HG03196 (cell line): ENCODE results near the gene SLC26A9.

Experiments
- ATAC-seq: cut with Tn5 transposase; IDR thresholded peaks from one replicate; pipeline ENCODE4 v1.9.1; 2021; ENCODE audit not compliant: unreplicated experiment

The SLC26A9 gene

GRCh38 chr1:205949753-205950152, 6.5 kb upstream of the SLC26A9 start:
- no peak for ATAC-seq

- ATAC-seq: no peak
Measured at GRCh38 chr1:205948886-205949285, 5.6 kb upstream of the SLC26A9 start.

DNA sequence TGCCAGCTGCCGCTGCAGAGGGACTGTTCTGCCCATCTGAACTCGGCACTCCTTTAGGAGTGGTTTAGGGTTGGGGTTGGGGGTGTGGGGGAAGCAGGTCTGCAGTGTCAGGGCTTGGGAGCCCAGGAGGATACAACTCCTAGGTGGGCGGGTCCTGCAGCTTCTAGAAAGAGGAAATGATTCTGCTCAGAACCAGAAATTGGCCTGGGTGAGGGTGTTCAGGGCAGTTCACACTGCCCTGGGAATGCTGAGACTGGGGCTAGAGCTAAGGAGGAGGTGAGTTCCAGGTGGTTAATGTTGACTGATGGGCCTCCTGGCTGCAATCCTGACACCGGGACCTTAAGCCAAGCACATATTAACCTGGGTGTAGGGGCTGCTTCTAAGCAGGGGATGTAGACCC, 4.8 kb upstream of the SLC26A9 start:
- ATAC-seq: no peak

DNA sequence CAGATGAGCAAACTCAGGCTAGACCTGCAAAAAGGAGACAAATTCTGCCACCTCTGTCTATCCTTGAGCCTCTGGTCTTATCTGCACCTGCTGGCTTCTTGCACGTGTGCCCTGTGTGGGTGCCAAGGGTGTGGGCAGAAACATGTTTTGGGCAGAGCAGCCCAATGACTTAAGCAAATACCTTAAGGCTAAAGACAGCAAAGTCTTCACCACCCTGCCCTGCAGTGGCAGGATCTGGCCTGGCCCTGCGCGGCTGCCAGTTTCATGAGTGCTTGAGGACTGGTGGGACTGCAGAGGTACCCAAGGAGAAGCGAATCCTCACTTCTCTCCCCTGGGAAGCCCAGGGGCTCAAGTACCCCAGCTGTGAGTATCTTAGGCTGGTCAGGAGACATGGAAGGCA, 3.8 kb upstream of the SLC26A9 start:
- ATAC-seq: no peak

DNA sequence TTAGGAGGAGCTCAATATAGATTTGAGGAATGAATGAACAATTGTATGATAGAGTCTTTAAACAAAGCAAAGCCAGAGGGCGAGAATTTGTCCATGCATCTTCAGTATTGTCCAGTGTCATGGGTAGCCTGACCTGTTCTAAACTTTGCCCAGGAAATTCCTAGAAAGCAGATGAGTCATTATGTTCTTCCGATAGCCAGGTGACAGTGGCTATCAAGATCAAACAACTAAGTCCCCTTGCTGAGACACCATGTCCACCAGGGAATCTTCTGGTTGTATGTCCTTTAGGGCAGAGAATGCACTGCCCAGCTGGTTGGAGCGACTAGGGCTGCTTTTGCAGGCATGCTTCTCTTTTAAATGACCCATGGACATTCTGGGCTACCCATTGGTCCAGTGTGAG, 1.8 kb upstream of the SLC26A9 start:
- ATAC-seq: no peak

DNA sequence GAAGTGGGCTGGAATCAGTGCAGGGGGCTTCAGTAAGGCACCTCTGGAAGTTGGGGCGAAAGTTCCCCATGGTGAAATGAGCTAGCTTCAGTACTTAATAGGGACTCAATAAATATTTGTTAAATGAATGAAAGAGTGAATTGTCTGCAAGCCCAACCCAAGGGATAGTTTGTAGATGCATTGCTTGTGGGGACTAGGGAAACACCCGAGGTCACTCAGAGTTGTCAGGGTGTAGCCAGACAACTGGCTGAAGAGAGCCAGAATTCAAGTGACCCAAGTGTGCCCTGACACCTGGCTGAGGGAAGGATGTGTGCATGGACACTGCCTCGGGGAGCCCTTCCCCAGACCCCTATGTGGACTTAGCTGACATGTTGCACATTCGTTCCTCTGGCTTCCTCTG, 1.3 kb upstream of the SLC26A9 start:
- ATAC-seq: no peak

DNA sequence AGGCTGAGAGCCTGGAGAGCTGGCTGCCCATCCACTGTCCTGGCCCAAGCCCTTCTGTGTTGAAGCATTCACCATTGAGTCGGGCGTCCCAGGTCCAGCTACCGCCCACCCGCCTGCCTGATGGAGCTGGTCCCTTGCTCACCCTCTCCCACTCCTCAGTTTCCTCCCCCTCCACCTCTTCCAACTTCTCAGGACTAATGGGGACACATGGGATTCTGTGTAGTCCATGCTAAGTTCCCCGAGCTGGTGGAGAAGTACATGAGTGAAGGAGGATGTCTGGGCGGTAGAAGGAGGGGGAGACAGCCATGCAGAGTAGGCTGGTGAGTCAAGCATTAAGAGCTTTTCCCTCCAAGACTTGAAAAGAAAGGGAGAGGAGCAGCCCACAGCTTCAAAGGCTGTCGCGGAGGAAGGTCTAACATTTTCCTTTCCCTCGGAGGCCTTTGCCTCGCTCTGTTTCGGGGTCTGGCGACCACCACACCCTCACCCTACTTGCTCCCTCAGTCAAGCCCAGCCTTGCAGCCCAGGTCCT, 561 bp downstream of the SLC26A9 start:
- no peak for ATAC-seq

DNA sequence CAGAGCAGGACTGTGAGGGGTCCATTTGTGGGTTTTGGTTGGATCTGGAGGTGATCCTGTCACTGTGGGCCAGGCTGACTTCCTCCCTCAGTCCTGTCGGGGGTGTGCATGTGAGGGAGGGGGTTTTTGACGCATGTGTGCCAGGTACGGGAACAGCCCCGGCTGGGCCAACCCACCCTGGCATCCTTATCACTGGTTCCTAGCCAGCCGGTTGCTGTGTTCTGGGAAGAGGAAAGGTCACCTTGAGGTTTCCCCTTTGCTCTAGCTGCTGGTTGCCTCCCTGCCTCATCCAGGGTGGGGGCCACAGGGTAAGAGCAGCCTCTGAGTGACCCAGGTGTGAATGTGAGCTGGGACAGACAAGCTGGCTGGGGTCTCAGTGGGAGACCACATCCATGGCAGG, 2.5 kb downstream of the SLC26A9 start:
- no peak for ATAC-seq

GRCh38 chr1:205939690-205940330, 3.4 kb downstream of the SLC26A9 start:
- no peak for ATAC-seq

GRCh38 chr1:205938682-205939081, 4.6 kb downstream of the SLC26A9 start:
- ATAC-seq: no peak

DNA sequence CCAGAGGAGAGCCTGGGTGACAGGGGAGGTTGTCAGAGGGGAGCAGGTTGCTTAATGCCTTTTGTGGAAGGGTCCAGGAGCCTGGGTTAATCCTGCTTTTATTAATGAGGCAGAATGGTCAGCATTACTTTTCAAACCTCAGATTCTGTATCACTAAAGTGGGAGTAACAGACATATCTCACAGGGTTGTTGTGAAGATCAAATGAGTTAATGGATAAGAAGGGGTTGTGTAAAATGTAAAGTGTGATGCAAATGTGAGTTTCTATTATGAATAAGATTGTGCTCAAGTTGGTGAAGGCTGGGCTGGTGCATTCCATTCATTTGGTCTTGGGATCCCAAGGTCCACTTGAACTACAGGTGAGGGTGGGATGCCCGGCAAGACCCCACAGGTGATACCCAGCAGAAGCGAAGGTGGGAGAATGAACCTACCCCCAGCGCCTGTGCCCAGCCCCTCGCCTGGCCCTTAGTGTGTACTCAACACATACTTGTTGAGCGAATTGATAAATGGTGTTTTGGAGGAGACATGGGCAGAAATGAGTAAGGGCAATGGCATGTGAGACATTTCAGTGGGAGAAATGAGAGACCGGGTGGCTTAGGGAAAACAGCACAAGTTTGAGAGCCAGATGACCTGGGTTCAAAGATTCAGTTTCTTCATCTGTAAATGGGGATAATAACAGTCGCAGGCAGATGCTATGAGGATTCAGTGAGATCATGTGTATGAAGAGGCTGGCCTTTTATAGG, 6.2 kb downstream of the SLC26A9 start:
- ATAC-seq: no peak

DNA sequence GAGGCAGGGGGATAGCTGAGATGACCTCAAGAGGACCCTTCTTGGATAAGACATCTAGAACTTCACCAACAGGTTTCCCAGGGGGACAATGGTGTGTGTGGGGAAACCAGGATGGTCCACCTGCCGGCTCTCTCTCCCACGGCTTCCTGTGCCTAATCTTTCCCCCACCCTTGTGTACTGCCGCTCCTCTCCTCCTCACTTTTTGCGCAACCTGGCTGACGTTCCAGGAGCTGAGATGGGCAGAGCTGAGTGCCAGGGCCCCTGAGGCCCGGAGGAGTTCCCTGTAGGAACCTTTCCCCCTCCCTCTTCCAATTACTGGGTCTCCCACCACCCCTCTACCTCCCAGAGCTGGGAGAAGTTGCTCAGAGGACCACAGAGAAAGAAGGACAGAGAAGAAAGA, 6.9 kb downstream of the SLC26A9 start:
- no peak for ATAC-seq

- no peak for ATAC-seq
Measured at GRCh38 chr1:205935869-205936268, 7.4 kb downstream of the SLC26A9 start.

- ATAC-seq: no peak
Measured at GRCh38 chr1:205934788-205935187, 8.5 kb downstream of the SLC26A9 start.

DNA sequence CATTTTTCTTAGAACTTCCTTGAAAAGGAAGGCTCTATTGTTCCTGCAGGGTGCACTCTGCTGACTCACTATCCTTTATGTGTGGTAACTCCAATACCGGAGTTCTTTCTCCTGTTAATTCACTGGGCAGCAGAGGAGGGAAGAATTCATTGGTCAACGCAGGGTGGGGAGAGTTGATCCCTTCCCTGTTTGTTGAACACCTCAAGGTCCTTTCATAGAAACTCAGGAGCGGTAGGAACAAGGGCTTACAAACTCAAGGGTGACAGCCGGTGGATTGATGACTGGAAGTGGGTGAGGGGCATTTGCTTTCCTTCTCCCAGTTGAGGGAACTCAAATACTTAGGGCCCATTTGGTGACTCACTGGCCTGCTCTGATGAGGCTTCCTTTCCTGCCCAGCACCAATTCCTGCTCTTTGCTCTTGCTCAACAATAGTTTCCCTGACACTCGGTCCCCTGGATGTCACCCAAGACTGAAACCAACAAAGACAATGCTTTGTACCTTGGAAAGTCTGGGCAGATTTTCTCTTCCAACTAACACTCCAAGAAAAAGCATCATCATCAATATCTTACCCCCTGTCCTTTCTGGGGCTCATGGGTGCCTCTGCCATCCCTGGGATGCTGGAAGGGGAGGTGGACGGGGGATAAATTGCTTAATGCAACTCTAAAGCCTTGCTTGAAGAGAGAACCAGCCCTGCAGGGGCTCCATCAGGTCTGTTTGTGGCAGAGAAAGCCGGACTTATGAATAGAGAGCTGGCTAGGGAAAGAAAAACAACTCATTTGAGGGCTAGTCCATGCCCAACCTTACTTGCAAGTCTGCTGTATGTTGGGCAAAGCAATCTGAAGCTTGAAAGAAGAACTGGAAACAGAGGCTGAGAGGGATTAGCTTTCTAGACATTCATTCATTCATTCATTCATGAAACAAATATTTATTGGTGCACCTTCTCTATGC, 9.3 kb downstream of the SLC26A9 start:
- no peak for ATAC-seq

GRCh38 chr1:205932776-205933175, 10.5 kb downstream of the SLC26A9 start:
- no peak for ATAC-seq

- no peak for ATAC-seq
Measured at GRCh38 chr1:205930799-205931281, 12.4 kb downstream of the SLC26A9 start.

- ATAC-seq: no peak
Measured at GRCh38 chr1:205930195-205930577, 13.1 kb downstream of the SLC26A9 start.

DNA sequence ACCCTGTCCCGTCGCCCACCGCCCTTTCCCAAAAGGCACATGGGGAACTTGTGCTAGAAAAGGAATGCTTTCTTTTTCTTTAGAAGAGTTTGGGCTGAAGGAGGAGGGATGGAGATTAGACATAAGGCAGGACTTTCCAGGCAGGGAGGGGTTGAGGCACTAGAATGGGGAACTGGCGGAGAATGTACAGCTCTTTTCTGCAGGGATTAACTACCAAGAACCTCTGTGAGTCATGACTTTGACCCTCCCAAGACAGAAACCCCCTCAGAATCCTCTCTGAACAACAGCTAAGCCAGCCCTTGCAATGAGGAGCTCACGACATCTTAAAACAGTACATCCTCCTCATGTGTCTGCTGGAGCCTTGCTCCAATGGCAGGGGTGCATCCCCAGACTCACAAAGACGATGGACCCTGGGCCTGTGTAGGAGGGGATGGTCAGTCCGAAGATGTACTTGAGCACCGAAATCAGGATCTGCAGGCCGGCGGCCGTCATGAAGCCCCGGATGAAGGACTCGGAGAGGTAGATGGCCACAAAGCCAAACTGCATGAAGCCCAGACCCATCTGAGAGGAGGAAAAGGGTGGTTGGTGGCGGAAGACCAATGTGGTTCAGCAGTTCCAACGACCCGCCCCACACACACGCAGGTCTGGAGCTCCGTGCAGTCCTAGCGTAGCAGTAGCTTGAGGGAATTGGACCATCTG, 13.6 kb downstream of the SLC26A9 start:
- ATAC-seq: no peak

- ATAC-seq: no peak
Measured at GRCh38 chr1:205928317-205928716, 14.9 kb downstream of the SLC26A9 start.

DNA sequence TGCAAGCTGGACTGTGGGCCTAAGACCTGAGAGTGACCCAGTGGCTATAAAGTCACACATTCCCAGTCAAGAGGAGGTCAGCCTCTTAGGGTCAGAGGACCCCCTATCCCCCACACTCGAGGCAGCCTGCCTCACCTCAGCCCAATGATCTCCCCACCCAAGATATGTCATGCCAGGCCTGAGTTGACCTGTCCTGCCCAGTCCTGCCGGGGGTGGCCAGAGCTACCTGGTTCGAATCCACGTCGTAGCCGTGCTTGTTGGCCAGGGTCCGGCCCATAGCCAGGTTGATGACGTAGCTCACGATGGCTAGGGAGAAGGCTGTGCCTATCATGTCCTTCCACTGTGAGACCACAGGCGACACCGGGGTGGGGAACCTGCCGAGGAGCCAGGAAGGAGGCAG, 15.6 kb downstream of the SLC26A9 start:
- no peak for ATAC-seq
